ENCODE data around the gene PLCXD1.
A peak's percentile ranks its signal among the peaks of the same experiment; 100 is the strongest.
"Not testable (repeated sequence)": the region's sequence is repeated elsewhere in the genome, so short reads cannot be mapped to it uniquely, and the experiment has no call there.

Gene PLCXD1

DNA sequence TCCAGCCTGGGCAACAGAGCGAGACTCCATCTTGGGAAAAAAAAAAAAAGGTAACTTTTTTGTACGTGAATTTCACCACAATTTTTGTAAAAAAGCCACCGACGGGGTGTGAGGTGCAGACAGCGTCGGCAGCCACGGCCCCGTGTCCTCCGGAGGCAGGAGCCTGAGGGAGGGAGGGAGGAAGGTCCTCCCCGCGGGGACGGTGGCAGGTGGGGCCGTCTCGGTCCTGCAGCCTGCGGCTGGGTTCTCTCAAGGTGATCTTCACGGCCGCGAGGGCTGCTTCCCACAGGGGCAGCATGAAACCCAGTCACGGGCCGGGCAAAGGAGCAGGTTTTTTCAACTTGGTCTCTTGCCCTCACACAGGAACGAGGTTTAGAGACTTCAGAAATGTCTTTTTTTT, 14.0 kb downstream of the PLCXD1 start:
- no peak for DNase-seq

DNA sequence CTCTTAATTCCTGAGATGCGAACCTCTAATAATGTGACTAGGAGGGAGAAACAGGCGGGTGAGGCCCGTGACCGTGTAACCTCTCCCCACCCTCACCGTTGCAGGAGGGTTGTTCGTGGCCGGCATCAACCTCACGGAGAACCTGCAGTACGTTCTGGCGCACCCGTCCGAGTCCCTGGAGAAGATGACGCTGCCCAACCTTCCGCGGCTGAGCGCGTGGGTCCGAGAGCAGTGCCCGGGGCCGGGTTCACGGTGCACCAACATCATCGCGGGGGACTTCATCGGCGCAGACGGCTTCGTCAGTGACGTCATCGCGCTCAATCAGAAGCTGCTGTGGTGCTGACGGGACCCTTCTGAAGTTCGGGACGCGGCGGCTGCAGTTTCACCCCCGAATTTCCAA, 17.8 kb downstream of the PLCXD1 start:
- DNase-seq: no peak

DNA sequence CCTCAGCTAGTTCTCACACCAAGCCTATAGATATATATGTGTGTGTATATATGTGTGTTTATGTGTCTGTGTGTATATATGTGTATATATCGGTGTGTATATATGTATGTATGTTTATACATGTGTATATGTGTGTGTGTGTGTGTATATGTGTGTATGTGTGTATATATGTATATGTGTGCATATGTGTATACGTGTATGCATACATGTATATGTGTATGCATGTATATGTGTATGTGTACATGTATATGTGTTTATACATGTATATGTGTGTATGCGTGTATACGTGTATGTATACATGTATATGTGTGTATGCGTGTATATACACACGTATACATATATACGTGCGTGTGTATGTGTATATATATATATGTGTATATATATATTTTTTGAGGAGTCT, 19.2 kb downstream of the PLCXD1 start:
- DNase-seq: no peak

DNA sequence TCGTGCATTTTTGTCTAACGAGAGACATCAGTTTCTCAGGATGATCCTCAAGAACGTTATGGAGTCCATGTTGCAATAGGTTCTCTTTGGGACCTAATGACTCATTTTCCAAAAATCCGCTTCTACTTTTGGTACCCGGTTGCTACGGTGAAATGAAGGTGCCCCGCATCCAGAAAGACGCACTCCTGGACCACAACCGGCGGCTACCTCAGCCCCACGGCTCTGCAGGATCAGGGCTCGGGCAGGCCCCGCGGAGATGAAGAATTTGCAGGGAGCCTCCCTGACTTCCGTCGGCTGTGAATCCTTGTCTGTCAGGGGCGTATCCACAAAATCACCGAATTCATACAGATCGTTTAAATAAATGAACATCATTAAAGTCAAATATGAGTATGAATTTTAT, 21.8 kb downstream of the PLCXD1 start:
- no peak for DNase-seq

DNA sequence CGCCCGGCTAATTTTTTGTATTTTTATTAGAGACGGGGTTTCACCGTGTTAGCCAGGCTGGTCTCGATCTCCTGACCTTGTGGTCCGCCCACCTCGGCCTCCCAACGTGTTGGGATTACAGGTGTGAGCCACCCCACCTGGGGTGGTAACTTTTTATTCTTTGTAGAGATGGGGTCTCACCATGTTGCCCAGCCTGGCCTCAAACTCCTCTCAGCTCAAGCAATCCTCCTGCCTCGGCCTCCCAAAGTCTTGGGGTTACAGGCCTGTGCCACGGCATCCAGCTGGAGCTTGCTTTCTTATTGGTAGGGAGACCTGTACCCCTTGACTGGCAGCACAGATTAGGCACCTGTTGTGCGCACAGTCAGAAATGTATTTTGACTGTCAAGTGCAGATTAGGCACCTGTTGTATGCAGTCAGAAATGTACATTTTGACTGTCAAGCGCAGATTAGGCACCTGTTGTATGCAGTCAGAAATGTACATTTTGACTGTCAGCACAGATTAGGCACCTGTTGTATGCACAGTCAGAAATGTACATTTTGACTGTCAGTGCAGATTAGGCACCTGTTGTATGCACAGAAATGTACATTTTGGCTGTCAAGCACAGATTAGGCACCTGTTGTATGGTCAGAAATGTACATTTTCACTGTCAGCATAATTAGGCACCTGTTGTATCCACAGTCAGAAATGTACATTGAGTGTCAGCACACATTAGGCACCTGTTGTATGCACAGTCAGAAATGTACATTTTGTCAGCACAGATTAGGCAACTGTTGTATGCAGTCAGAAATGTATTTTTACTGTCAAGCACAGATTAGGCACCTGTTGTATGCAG, 24.8 kb downstream of the PLCXD1 start:
- DNase-seq: not testable (repeated sequence)

DNA sequence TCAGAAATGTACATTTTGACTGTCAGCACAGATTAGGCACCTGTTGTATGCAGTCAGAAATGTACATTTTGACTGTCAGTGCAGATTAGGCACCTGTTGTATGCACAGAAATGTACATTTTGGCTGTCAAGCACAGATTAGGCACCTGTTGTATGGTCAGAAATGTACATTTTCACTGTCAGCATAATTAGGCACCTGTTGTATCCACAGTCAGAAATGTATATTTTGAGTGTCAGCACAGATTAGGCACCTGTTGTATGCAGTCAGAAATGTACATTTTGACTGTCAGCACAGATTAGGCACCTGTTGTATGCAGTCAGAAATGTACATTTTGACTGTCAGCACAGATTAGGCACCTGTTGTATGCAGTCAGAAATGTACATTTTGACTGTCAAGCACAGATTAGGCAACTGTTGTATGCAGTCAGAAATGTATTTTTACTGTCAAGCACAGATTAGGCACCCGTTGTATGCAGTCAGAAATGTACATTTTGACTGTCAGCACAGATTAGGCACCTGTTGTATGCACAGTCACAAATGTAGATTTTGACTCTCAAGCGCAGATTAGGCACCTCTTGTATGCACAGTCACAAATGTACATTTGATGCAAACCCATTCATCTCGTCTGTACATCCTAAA, 25.6 kb downstream of the PLCXD1 start:
- not testable (repeated sequence) for DNase-seq

DNA sequence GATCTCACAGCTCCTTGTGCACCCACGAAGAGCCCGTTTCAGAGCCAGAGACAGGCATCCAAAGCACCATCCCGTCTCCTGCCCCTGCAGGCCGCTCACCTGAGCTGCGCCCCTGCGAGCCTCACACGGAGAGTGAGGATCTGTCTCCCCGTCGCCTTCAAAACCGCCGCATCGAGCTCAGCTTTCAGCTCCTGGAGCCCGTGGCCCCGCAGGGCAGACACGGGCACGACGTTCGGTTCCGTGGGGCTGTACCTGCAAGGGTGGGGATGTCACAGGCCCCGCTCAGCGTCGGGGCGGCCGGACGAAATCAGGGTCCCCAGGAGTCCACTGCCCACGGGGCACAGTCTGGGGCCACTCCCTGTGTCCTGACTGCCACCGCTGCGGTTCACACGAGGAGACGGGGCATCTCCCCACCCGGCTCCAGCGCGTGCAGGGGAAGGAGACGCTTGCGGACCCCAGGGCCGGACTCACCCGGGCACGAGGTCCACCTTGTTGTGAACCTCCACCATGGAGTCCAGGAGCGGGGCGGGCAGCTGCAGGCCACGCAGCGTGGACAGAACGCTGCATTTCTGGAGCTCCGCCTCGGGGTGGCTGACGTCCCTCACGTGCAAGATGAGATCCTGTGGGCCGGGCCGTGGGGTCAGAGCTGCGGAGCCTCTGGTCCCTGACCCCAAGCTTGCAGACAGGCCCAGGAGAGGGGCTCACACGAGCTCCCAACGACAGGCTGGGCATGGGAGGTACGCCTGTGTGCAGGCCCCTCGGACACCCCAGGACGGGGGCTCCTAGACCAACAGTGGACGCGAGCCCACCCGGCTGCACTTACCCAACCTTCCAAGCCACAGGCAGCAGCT, 26.3 kb downstream of the PLCXD1 start:
- DNase-seq: no peak

DNA sequence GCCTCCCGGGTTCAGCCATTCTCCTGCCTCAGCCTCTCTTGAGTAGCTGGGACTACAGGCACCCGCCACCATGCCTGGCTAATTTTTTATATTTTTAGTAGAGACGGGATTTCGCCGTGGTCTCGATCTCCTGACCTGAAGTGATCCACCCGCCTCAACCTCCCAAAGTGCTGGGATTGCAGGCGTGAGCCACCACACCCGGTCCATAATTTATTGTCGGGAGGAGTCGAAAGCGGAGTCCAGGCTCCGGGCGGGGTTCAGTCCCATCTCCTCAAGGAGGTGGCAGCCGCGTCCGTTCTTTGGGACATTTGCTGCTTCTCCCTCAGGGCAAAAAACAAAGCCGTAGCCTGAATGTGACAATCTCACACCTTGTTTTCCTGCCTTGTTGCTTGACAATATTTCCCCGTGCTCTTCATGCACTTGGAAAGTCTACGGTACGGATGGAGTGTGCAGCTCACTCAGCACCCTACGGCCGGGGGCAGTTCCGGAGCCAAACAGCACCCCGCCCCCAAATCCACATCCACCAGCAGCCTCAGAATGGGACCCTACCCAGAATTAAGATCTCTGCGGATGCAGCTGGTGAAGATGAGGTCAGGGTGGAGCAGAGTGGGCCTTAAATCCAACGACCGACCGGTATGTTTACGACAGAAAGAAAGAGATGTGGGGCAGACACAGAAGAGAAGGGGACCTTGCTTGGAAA, 27.8 kb downstream of the PLCXD1 start:
- DNase-seq: no peak

DNA sequence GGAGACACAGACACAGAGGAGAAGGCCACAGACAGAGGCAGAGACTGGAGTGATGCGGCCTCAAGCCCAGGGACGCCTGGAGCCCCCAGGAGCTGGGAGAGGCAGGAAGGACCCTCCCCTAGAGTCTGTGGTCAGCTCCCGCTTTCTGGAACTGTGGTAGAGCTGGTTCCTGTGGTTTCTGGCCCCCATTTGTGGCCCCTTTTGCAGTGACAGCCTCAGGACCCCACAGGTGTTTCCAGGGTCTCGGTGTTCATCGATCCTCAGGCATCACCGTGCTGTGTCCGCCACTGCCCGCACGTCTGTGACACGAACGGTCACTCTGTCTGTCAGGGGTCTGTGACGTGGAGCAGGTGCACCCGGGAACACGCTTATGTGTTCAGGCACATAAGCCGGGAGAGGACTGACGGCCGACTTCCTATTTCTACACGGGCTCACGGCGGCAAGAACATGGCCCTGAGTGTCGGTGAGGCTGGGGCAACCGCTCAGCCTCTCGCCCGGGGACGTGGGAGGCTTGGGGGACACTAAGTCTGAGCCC, 29.5 kb downstream of the PLCXD1 start:
- DNase-seq: no peak

DNA sequence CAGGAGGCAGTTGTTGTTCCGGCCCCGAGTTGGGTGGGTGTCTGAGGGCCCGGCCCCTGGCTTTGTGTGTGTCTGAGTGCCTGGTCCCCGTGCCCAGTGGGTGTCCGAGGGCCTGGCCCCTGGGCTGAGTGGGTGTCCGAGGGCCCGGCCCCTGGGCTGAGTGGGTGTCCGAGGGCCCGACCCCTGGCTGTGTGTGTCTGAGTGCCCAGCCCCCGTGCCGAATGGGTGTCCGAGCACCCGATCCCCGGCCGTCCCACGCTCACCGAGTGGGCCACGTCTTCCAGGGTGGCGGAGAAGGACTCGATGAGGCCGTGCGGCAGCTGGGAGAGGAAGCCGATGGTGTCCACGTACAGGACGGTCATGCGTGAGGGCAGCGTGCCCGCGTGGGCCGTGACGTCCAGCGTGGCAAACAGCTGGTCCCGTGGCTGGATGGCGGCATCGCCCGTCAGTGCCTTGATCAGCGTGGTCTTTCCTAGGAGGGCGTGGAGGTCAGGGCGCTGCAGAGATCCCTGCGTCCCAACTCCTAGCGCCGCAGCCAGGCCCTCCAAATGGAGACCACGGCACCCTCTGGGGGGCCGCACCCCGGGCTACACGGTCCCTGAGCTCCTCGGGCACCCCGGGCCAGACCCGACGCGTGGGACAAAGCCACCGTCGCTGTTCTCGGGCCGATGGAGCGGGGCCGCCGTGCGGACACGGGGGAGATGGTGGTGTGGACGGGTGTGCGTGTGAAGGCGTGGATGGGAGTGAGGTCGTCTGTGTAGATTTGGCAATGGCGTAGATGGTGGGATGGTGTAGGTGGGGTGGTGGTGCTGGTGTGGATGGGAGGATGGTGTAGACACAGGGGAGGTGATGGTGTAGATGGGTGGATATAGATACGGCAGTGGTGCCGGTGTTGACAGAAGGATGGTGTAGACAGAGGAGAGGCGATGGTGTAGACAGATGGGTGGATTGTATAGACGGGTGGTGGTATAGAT, 30.3 kb downstream of the PLCXD1 start:
- DNase-seq: no peak

DNA sequence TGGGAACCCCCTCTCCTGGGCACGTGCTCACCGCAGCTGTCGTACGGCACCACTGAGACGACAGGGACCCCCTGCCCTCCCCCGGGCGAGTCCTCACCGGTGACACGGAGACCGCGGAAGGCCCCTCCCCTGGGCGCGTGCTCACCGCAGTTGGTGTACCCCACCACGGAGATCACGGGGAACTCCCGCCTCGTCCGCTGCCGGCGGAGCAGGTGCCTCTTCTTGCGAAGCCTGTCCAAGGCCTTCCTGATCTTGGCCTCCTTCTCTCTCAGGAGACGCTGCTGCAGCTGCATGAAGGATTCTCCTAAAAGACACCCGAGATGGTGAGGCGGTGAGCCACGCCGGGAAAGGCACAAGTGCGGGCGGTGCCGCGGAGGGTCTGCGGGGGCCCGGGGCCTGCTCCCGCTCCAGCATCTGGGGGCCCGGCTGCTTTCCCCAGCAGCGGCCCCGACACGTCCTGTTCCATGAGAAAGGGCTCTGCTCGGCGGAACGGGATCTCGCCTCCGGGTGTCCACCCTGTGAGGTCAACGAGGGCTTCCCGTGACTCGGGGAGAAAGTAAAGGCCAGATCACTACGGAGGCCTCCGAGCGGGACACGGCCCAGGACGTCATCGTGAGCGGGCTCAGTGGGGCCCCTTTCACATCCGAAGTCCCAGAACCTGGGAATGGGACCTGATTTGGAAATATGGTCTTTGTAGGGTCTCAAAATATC, 31.6 kb downstream of the PLCXD1 start:
- DNase-seq: no peak

DNA sequence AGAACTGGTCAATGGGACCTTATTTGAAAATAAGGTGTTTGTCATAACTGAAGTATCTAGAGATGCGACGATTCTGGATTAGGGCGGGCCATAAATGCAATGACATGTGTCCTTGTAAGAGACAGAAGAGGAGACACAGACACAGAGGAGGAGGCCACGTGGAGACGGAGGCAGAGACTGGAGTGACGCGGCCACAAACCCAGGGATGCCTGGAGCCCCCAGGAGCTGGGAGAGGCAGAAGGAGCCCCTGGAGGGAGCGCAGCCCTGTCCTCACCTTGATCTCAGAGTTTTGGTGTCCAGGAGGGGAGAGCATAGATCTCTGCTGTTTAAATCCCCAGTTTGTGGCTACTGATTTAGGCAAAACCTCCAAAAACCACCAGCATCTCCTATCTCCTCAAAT, 32.4 kb downstream of the PLCXD1 start:
- no peak for DNase-seq

DNA sequence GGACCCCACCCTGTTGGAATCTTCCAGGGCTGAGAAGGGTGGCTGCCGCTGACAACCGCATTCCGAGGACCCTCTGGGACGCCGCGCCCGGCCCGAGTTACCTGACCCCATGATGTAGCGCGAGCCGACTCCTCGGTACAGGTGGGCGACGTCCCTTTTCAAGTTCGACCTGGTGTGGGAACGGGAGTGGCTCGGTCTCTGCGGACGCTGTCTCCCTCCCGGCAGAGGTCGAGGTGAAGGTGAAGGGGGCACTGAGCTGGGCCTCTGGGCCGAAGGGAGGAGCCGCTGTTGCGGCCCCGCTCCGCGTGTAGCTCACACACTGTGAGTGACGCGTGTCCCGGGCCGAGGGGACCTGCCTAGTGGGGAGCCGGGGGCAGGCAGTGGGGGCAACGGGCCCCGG, 32.9 kb downstream of the PLCXD1 start:
- DNase-seq: no peak

DNA sequence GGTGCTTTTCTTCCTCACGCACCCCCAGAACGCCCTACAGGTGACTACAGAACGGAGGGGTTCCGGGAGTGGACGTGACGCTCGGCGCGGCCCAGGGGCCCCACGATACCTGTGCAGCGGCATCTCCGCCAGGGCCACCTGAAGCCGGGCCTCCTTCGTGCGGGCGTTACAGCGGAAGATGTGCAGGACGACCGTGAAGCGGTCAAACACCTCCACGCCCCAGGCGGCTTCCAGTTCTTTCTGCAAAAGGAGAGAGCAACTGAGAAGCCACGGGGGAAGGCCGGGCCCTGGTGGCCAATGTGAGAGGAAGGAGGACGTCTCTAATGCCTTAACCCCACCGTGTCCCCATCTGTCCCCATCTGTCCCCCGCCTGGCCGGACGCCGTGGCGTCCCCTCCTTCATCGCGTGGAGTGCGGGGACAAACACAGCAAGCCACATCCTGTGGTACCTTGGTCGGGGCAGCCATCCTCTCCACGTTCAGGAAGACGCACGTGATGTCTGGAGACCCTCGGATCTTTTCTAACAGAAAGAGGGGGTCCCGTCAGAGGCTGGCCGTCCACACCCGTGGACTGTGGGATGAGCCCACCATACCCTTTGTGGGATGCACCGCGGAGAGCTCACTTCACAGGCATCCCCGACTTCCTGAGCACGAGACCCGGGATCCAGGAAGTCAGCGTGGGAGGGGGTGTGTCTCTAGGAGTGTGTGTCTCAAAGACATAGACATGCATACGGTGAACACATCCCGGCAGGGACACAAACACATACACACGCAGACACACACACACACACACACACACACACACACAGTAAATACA, 33.8 kb downstream of the PLCXD1 start:
- no peak for DNase-seq

DNA sequence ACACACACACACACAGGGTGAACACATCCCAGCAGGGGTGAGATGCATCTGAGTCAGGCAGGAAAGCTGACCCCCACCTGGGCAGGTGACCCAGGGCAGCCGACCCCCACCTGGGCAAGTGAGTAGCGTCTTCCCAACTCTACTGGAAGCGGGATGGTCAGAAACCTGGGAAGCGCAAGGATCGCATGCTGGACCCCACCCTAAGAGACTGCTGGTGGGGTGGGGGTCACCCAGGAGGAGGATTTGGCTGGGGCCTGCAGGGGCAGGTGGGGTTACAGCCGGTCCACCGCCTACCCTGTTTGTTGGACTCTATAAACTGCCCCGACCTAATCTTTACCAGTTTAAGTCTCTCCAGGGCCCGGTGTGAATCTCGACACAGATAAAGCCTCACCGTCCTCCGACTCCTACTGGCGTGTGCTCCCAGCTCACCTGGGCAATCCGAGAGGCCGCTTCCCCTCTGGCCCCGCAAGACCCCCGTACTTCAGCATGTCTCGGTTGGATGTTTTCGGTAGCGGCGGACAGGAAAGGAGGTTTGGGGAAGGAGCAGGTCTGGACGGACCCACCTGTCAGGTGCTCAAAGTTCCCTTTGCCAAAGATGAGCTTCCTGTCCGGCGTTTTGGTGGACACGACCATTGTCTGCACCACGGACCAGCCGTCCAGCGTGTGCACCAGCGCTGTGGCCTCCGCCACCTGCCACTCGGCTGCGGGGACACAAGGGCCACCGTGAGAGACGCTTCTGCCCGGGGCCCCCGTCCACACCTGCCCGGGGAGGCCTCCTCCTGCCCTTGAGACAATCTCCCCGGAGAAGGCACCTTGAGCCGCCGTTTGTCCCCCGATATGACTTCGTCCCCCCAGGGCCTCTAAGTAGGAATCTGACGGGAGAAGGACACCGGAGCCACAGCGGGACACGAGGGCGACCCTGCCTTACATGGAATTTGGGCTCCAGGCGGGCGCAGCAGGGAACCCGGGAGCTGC, 35.5 kb downstream of the PLCXD1 start:
- DNase-seq: no peak

DNA sequence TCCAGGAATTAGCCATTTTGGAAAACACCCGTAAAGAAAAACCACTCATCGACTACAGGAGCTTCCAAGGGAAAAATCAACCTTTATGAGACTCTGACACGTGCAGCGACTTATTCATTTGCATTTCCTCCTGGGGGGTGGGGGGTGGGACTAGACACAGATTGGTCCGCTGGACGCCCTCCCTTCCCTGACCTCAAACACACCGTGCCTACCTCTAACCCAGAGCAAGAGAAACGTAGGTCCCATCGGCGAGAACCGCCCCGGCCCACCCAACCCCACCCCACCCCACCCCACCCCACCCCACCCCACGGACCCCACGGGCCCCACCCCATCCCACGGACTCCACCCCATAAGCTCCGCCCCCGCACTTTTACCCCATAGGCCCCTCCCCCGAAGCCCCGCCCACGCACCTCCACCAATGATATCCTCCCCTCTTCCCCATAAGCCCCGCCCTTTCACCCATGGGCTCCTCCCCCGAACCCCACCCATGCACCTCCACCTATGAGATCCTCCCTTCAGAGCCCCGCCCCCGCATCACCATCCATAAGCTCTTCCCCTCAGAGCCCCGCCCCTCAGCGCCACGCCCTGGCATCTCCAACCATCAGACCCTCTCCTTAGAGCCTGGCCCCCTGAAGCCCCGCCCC, 36.4 kb downstream of the PLCXD1 start:
- DNase-seq: peak; percentile 99

DNA sequence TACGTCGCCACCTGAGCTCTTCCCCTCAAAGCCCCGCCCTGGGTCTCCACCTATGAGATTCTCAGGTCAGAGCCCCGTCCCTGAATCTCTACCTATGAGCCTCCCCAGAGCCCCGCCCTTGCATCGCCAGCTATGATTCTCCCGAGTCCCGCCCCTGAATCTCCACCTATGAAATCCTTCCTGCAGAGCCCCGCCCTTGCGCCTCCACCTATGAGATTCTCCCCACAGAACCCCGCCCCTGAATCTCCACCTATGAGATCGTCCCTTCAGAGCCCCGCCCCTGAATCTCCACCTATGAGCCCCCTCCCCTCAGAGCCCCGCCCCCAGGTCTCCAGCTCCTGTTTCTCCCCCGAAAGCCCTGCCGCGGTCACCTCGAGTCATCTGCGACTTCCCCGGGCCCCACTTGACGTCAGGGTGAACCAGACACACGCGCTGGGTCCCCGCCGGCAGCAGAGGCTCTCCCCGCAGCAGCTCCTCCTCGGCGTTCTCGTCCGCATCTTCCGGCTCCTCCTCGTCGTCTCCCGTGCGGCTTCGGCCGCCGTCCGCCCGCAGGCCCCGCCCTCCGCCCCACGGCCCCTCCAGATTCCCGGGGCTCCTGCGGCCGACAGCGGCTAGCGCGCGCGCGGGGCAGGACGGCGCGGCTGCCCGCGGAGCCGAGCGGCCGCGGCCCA, 37.0 kb downstream of the PLCXD1 start:
- DNase-seq: peak; percentile 99

Measured in activated CD4-positive, alpha-beta T cell treated with anti-CD3 and anti-CD28 coated beads for 48 hours (primary cell).